GM18505 (cell line): ENCODE data around the gene OR2T10.
"Not testable (repeated sequence)": the region's sequence is repeated elsewhere in the genome, so short reads cannot be mapped to it uniquely, and the experiment has no call there.

Experiments
- ATAC-seq: cut with Tn5 transposase; IDR thresholded peaks from one replicate; pipeline ENCODE4 v1.9.1; 2021; ENCODE audit not compliant: unreplicated experiment
- POLR2A ChIP-seq: IDR thresholded peaks from 4 replicates; pipeline ENCODE4 v1.6.1; 2011; ENCODE audit warnings: borderline replicate concordance; ENCODE audit not compliant: insufficient read depth, insufficient read length; ENCODE audit errors: extremely low read depth

Gene OR2T10

DNA sequence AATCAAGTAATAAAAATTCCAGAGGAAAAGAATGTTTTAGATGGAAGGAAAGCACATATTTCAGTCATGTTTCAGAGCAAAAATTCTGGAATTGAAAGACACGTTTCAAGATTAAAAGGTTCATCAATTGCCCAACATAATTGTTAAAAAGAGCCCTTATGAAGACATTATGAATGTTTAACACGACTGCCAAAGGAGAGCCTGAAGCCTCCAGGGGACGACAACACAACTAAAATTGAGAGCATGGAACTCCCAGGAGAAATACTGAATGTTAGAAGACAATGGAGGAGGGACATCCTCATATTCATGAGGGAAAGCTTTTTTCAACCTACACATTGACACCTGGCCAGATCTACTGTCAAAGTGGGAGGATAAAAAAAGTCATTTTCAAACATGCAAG lies 21.4 kb upstream of the OR2T10 start:
- TF ChIP-seq POLR2A, result no peak
- ATAC-seq, result no peak

DNA sequence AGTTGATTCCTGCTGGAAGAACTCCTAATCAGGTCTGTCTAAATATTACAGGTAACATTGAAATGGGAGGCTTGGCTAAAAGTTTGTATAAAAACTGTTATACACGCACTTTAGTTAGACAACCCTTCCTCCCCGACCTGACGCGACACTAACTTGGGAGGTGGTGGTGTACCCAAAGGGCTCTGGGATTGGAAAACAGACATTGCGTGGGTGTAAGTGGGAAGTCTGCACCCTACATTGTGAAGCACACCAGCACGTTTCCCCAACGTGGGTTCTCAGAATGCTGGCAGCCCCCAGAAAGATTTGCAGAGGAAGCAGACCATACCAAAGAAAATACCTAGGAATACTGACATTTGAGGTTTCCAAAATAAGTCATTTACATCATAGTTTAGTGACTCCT lies 20.6 kb upstream of the OR2T10 start:
- ATAC-seq, result no peak
- no peak for TF ChIP-seq POLR2A

DNA sequence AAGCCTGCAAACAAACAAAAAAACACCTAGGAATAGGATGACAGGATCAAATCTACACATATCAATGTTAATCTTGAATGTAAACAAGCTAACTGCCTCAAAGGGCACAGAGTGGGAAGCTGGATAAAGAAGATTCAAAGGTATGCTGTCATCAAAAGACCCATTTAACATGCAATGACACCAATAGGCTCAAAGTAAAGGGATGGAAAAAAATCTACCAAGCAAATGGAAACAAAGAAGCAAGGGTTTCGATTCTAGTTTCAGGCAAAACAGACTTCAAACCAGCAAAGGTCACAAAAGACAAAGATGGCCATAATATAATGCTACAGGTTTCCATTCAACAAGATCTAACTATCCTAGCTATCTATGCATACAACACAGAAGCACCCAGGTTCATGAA lies 16.2 kb upstream of the OR2T10 start:
- no peak for TF ChIP-seq POLR2A
- ATAC-seq, result no peak

DNA sequence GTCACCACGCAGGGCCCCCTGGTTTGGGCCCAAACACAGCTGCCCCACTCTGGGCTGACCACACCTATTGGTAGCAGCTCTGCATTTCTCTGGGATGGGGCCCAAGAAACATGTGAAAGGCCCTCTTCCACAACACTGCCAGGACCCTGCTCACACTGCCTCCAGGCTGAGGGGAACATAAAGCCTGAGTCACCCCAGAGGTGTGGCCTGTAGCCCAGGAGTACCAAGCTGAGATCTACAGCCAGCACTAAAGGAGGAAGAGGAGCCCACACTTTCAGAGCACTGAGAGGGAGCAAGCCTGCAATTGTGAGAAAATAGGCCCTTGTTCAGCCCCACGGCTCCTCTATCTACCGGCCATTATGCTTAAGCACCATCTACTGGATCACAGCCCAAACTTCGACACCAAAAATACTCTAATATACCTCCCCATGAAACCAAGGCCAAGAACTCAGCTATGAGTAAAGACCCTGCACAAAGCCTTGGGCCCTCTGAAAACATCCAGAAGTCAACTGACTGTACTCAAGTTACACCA lies 14.4 kb upstream of the OR2T10 start:
- no peak for ATAC-seq
- no peak for TF ChIP-seq POLR2A

DNA sequence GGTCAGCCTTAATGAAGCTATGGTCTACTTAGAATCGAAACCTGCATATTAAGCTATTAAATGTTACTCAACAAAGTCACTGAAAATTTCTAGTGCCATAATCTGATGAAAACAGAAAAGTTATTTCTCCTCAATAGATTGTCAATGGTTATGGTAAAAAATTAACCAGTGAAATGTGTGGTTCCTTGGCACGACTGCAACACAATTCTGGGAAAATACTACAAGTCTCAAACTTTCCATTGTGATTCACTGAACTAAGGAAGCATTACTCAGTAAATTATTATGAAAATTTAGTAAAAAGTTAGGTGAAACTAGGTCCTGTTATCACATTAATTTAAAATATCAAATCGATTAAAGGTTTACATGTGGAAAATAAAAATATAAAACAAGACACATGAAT lies 12.8 kb upstream of the OR2T10 start:
- TF ChIP-seq POLR2A, result no peak
- ATAC-seq, result no peak

DNA sequence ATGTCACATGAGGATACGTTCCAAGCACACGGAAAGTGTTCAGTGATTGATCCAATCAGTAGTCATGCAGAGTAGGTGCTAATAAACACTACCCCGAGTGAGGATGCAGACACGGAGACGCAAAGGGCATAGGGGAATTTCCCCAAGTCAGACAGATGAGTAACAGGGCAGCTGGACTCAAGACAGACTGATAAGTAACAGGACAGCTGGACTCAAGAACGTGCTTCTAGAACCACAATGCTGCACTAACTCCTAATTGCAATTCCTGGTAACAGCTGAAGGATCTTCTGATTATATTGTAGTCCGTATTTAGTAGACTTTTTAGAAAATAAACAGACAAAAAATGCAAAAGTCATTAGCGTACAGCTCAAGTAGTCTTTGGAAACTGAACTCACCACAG lies 1.9 kb upstream of the OR2T10 start:
- no peak for ATAC-seq

DNA sequence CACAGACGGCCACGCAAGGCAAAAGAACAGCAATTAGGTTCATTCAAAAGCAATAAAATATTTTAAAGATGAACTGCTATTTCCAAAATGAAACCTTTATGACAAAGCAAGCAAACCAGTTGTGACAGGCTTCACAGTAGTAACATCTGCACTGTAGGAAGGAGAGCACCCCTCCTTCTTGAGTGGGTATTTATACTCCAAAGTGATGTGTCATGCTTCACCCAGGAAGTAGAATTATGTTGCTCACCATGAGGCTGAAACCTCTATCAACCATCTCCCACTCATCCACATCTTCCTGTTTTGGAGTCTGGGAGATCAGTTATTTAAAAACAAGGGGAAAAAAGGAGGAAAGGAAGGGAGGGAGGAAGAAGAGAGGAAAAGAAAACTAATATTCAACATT lies 885 bp downstream of the OR2T10 start:
- ATAC-seq, result no peak
- no peak for TF ChIP-seq POLR2A

More for the DNA sequence above, 1.9 kb upstream of the OR2T10 start:
- no peak for TF ChIP-seq POLR2A

DNA sequence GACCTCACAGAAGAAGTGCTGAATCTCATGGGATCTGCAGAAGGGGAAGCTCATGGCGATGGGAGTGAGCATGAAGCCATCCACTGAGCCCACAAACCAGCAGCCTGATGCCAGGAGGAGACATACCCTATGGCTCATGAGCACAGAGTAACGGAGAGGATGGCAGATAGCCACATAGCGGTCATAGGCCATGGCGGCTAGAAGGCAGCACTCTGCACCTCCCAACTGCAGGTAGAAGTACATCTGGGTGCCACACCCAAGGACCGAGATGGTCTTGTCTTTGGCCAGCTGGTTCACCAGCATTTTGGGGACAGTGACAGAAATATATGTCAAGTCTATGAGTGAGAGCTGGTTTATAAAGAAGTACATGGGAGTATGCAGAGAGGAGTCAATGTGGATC lies 4.3 kb downstream of the OR2T10 start:
- TF ChIP-seq POLR2A, result no peak
- no peak for ATAC-seq

DNA sequence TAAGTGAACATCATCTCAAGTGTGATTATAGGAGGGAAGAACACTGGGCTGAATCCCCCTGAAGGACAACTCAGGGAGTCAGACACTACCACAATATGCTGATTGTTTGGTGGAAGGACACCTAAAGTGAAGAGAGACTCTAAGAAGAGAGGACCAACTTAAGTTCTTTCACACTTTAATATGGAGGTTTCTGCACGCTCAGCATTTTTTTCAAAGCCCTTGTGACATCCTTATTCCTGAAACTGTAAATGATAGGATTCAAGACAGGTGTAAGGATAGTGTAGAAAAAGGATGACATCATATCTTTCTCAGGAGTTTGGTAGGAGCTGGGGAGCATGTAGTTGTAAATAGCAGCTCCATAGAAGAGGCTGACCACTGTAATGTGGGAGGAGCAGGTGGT lies 4.8 kb downstream of the OR2T10 start:
- no peak for ATAC-seq
- no peak for TF ChIP-seq POLR2A

DNA sequence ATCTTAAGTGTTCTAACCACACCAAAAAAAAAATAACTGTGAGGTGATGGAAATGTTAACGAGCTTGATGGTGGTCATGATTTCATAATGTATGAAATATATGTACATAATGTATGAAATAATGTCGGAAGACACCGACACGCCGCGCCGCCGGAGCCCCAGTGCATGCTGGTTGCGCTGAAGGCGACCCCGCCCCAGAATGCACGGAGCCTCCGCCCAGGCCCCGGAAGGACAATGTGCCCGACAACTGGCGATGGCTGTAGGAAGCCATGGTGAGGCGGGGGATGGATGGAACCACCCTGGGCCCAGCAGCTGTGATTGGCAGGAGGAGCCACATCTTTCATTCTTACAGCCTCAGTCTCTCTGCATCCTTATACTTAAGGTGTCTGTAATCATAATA lies 7.4 kb downstream of the OR2T10 start:
- no peak for TF ChIP-seq POLR2A
- ATAC-seq, result no peak

DNA sequence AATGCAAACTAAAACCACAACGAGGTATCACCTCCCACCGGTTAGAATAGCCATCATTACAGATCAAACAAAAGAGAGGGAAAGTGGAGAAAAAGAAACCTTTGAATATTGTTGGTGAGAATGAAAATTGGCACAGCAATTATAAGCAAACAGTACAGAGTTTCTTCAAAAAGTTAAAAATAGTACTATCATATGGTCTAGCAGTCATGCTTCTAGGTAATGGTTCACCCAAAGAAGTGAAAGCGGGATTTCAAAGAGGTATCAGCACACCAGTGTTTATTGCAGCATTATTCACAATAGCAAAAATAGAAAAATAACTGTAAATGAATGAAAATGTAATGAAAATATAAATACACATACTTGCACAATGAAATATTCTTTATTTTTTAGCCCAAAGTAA lies 8.2 kb downstream of the OR2T10 start:
- TF ChIP-seq POLR2A, result no peak
- no peak for ATAC-seq

DNA sequence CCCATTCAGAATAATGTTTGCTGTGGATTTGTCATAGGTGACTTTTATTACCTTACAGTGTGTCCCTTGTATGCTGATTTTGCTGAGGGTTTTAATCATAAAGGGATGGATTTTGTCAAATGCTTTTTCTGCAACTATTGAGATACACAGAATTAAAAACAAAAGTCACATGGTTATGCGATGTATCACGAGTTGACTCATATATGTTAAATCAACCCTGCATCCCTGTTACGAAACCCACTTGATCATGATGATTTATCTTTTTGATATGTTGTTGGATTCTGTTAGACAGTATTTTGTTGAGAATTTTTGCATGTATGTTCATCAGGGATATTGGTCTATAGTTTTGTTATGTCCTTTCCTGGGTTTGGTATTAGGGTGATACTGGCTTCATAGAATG lies 12.2 kb downstream of the OR2T10 start:
- ATAC-seq, result no peak
- no peak for TF ChIP-seq POLR2A

DNA sequence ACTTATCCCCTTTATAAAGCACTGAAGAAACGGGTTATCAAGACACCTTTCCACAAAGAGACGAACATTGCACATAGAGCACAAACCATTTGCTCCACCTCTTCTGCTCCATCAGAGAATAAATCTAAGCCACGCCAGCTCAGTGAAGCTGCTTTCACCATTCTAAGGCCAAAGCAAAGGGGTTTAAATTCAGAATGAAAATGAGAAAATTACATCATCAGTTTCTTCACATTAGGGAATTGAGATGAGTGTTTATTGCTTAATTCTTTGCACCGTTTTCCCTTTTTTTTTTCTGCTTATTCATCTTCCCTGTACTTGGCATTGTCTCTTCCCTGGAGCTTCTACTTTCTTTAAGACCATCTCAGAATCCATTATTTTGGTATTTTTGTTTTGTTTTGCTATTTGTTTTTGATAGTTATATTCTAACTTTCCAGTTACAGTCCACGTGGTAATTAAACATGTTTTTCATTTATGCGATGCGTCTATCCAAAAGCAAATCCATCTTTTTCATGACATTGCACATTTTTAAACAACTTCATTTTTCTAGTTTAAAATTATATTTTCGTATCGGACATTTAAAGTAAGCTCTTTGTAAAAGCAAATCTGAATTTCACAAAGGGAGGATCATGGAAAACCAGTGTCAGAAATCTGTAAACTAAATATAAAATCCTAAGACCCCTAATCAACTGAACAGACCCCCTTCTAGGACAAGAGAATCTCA lies 21.1 kb downstream of the OR2T10 start:
- no peak for TF ChIP-seq POLR2A
- no peak for ATAC-seq

DNA sequence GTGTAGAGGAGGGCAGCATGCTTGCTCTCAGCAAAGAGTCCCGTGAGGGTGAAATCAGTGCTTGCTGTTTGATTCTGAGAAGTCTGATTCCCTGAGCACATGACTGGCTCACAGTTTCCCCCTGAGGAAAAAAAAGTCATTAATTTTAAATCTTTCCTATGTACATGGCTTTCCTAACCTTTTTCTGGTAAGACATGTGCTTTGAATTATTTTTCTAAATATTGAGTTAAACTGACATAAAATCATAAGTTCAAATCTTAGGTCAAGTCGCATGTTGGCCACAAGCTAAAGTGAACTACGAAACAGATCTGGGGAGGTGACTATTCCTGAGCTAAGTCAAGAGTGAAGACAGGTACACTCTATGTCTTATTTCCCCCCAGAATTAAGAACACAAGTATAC lies 22.8 kb downstream of the OR2T10 start, which contains the start of gene OR2T34:
OR2T34 (minus strand) TSS at position 101 of the 400 bp plus-strand sequence; CDS start at position 101, 0 bp downstream.
- ATAC-seq, result not testable (repeated sequence)

DNA sequence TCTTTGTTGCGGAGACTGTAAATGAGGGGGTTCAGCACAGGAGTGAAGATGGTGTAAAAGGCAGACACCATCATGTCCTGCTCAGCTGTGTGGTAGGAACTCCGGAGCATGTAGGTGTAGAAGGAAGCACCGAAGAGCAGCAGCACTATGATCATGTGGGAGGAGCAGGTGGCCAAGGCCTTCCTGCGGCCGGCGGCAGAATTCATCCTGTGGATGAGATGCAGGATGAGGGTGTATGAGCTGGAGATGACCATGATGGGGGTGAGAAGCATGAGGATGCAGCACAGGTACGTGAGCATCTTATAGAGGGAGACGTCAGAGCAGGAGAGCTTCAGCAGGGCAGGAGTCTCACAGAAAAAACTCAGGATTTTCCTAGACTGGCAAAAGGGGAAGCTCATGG lies 23.6 kb downstream of the OR2T10 start:
- ATAC-seq, result not testable (repeated sequence)

DNA sequence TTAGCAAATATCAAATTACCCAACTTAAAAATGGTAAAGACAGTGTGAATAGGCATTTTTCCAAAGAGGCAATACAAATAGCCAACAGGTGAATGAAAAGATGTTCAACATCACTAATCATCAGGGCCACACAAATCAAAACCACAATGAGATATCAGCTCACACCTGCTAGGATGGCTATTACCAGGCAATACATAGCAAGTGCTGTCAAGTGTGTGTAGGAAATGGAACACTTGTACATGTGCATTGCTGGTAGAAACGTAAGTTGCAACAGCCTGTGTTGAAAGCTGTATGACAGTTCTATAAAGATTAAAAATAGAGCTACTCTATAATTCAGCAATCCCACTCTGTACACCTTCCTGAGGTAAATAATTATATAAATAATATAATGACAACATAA lies 25.5 kb downstream of the OR2T10 start:
- peak; percentile 98 for ATAC-seq

DNA sequence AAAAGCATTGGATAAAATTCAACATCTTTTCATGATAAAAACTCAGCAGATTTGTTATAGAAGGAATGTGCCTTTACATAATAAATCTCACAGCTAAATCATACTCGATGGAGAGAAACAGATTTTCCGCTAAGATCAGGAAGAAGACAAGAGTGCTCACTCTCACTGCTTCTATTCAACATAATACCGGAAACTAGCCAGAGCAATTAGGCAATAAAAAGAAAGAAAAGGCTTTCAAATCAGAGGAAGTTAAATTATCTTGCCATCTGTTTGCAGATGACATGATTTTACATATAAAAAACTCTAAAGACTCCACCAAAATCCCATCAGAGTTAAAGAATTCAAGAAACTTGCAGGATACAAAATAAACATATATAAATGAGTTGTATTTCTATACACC lies 26.7 kb downstream of the OR2T10 start:
- ATAC-seq, result not testable (repeated sequence)

DNA sequence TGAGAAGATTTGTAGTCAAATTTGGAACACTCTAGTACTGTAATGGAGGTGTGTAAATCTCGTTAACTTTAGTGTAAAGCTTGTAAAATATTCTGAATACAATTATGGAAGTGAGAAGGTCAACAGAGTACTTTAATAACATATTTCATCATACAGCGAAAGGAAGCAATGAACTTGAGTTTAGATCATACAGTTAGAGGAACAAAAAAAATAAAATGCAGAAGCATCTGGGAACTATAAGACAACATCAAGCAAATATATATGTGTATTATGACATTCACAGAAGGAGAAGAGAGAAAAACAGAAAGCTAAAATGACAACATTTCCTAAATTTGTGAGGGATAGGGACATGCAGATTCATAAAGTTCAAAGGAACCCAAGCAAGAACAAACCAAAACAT lies 28.5 kb downstream of the OR2T10 start:
- ATAC-seq, result not testable (repeated sequence)

DNA sequence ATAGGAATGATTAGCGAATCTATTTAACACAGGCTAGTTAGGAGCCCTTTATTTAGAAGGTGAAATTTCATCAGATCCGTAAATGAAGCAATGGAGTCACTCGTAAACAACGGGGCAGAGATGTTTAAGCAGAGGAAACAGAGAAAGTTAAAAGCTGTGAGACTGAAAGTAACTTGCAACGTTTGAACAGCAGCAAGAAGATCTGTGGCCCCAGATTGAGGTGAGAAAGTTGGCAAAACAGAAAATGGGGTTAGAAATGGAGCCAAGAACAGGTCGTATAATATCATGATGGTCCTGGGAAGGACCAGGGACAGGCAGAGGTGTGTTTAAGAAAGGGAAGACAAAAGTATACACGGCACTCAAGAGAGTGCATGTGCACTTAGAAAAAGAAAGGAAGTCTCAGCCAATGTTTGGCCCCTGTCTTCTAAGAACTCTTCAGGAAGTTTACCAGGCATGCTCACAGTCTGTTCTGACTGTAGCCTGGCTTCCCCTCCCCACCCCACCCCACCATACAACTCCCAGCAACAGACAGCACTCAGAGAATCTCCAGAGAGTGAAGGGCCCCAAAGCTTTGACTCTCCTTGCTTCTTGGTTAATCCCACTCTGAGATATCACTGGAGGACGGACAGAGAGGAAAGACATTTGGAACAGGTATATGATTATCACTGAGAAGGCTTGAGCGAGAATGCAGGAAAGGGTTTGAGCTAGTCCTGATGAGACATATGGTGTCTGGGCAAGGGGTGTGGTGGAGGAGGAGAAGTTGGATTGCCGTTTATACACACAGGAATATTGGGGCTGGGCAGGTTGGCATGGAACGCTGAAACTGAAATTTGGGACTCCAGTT lies 31.7 kb downstream of the OR2T10 start:
- ATAC-seq, result peak; percentile 86
